Activated CD4-positive, alpha-beta T cell treated with anti-CD3 and anti-CD28 coated beads, Interleukin-2, amount 10 ng/mL, durations not matched to agents 24 days and 14 days (primary cell): ENCODE data around the gene PCSK9. TPM values are rescaled to one million over a fixed set of nuclear protein-coding genes. Genes with fewer than 3 reads are reported as not detected.

Experiments
- DNase-seq: peaks from one replicate; pipeline ENCODE4 v3.0.0; 2022
- H3K27ac Mint-ChIP-seq: one replicate; pipeline ENCODE4 v1.8.0; 2022; ENCODE audit warnings: mild to moderate bottlenecking, mixed read lengths
- H3K27me3 Mint-ChIP-seq: one replicate; pipeline ENCODE4 v1.8.0; 2022; ENCODE audit warnings: mixed read lengths
- H3K36me3 Mint-ChIP-seq: one replicate; pipeline ENCODE4 v1.8.0; 2022; ENCODE audit warnings: low read depth, mild to moderate bottlenecking, mixed read lengths
- H3K4me1 Mint-ChIP-seq: one replicate; pipeline ENCODE4 v1.8.0; 2021; ENCODE audit warnings: mixed read lengths
- H3K4me3 Mint-ChIP-seq: one replicate; pipeline ENCODE4 v1.8.0; 2022; ENCODE audit warnings: mild to moderate bottlenecking, moderate library complexity, mixed read lengths
- H3K9me3 Mint-ChIP-seq: one replicate; pipeline ENCODE4 v1.8.0; 2021; ENCODE audit warnings: mixed read lengths
- intact Hi-C: fragments of 100-400 bp; cut with micrococcal nuclease; formaldehyde crosslinking; loops from one replicate; pipeline ENCODE4 v1.15.1; 2023
- total RNA-seq: library from RNA; stranded (reverse); gene quantifications from 2 replicates; pipeline ENCODE4 v1.2.3, GENCODE V29; 2022

Gene PCSK9
- total RNA-seq, 1 donor from 2014 or later: not detected

- intact Hi-C loops: no loop called here
- H3K27me3 Mint-ChIP-seq: no peaks in the 10 kb centered on the region
- DNase-seq: no peak
- H3K4me3 Mint-ChIP-seq: no peak overlapping the region
- no peaks in the 10 kb centered on the region for H3K9me3 Mint-ChIP-seq
- H3K36me3 Mint-ChIP-seq: no peaks in the 10 kb centered on the region
- H3K27ac Mint-ChIP-seq: no peak overlapping the region
- H3K4me1 Mint-ChIP-seq: peaks cover 4% of the 10 kb centered on the region
Observed at GRCh38 chr1:55055084-55055882, 15.9 kb downstream of the PCSK9 start.

- Mint-ChIP-seq H3K4me1 (peaks cover 8% of the 10 kb centered on the region), H3K27me3 (no peaks in the 10 kb centered on the region), H3K27ac (no peak overlapping the region), H3K36me3 (no peaks in the 10 kb centered on the region), H3K9me3 (no peaks in the 10 kb centered on the region), H3K4me3 (no peak overlapping the region)
- DNase-seq: no peak
- intact Hi-C loops: no loop called here
Observed at GRCh38 chr1:55055951-55056631, 16.7 kb downstream of the PCSK9 start.

GRCh38 chr1:55056632-55056992, 17.3 kb downstream of the PCSK9 start:
- intact Hi-C loops: no loop called here
- Mint-ChIP-seq H3K36me3 (no peaks in the 10 kb centered on the region), H3K4me3 (no peak overlapping the region), H3K4me1 (peaks cover 8% of the 10 kb centered on the region), H3K9me3 (no peaks in the 10 kb centered on the region), H3K27ac (no peak overlapping the region), H3K27me3 (no peaks in the 10 kb centered on the region)
- DNase-seq: no peak

- intact Hi-C loops: no loop called here
- Mint-ChIP-seq H3K27ac (no peak overlapping the region), H3K27me3 (no peaks in the 10 kb centered on the region), H3K9me3 (no peaks in the 10 kb centered on the region), H3K4me3 (no peak overlapping the region), H3K4me1 (peaks cover 8% of the 10 kb centered on the region), H3K36me3 (no peaks in the 10 kb centered on the region)
- no peak for DNase-seq
Observed at GRCh38 chr1:55057270-55057955, 18.1 kb downstream of the PCSK9 start.

GRCh38 chr1:55057956-55058298, 18.6 kb downstream of the PCSK9 start:
- Mint-ChIP-seq H3K9me3 (no peaks in the 10 kb centered on the region), H3K36me3 (no peaks in the 10 kb centered on the region), H3K4me3 (no peak overlapping the region), H3K4me1 (peaks cover 8% of the 10 kb centered on the region), H3K27ac (no peak overlapping the region), H3K27me3 (no peaks in the 10 kb centered on the region)
- no peak for DNase-seq
- intact Hi-C loops: no loop called here

- intact Hi-C loops: no loop called here
- no peak for DNase-seq
- Mint-ChIP-seq H3K27ac (no peak overlapping the region), H3K27me3 (no peaks in the 10 kb centered on the region), H3K9me3 (no peaks in the 10 kb centered on the region), H3K4me3 (no peak overlapping the region), H3K36me3 (no peaks in the 10 kb centered on the region), H3K4me1 (peaks cover 8% of the 10 kb centered on the region)
Observed at GRCh38 chr1:55059302-55060132, 20.2 kb downstream of the PCSK9 start.

GRCh38 chr1:55060133-55060999, 21.0 kb downstream of the PCSK9 start:
- Mint-ChIP-seq H3K27ac (peak overlapping the region; percentile 71), H3K9me3 (no peaks in the 10 kb centered on the region), H3K4me1 (peaks cover 8% of the 10 kb centered on the region), H3K36me3 (no peaks in the 10 kb centered on the region), H3K4me3 (no peak overlapping the region), H3K27me3 (no peaks in the 10 kb centered on the region)
- intact Hi-C loops: no loop called here
- peak; percentile 62 for DNase-seq

GRCh38 chr1:55061000-55061705, 21.8 kb downstream of the PCSK9 start:
- peaks cover 8% of the 10 kb centered on the region for H3K4me1 Mint-ChIP-seq
- DNase-seq: no peak
- H3K27ac Mint-ChIP-seq: peak overlapping the region; percentile 15
- no peaks in the 10 kb centered on the region for H3K9me3 Mint-ChIP-seq
- intact Hi-C loops: no loop called here
- peaks cover 2% of the 10 kb centered on the region for H3K36me3 Mint-ChIP-seq
- H3K27me3 Mint-ChIP-seq: no peaks in the 10 kb centered on the region
- H3K4me3 Mint-ChIP-seq: no peak overlapping the region

- peak overlapping the region; percentile 52 for H3K27ac Mint-ChIP-seq
- H3K27me3 Mint-ChIP-seq: no peaks in the 10 kb centered on the region
- peaks cover 8% of the 10 kb centered on the region for H3K4me1 Mint-ChIP-seq
- H3K36me3 Mint-ChIP-seq: peaks cover 6% of the 10 kb centered on the region
- intact Hi-C loops: no loop called here
- no peaks in the 10 kb centered on the region for H3K9me3 Mint-ChIP-seq
- no peak overlapping the region for H3K4me3 Mint-ChIP-seq
- DNase-seq: no peak
Observed at GRCh38 chr1:55061706-55062321, 22.5 kb downstream of the PCSK9 start.

GRCh38 chr1:55062801-55063576, 23.6 kb downstream of the PCSK9 start:
- Mint-ChIP-seq H3K4me1 (peaks cover 12% of the 10 kb centered on the region), H3K27me3 (no peaks in the 10 kb centered on the region), H3K9me3 (no peaks in the 10 kb centered on the region), H3K36me3 (peaks cover 13% of the 10 kb centered on the region), H3K4me3 (no peak overlapping the region), H3K27ac (no peak overlapping the region)
- no peak for DNase-seq
- intact Hi-C loops: no loop called here

GRCh38 chr1:55063577-55063942, 24.2 kb downstream of the PCSK9 start:
- DNase-seq: no peak

More at GRCh38 chr1:55063577-55063942, 24.2 kb downstream of the PCSK9 start:
- H3K4me3 Mint-ChIP-seq: no peak overlapping the region
- peaks cover 14% of the 10 kb centered on the region for H3K36me3 Mint-ChIP-seq
- intact Hi-C loops: no loop called here
- H3K4me1 Mint-ChIP-seq: peaks cover 12% of the 10 kb centered on the region
- H3K9me3 Mint-ChIP-seq: no peaks in the 10 kb centered on the region
- no peak overlapping the region for H3K27ac Mint-ChIP-seq
- H3K27me3 Mint-ChIP-seq: no peaks in the 10 kb centered on the region
